Glutamatergic neuron (in vitro differentiated cells): Measurements from ENCODE around the gene GARIN5A. TPM values are rescaled to one million over a fixed set of nuclear protein-coding genes. Genes with fewer than 3 reads are reported as not detected.
A peak's percentile ranks its signal among the peaks of the same experiment; 100 is the strongest.

Experiments
- DNase-seq: peaks from one replicate; pipeline ENCODE4 v3.0.0; 2022
- H3K27ac Mint-ChIP-seq: one replicate; pipeline ENCODE4 v1.8.0; 2020; ENCODE audit warnings: mild to moderate bottlenecking, mixed read lengths, inconsistent platforms; ENCODE audit not compliant: unreplicated experiment
- H3K27me3 Mint-ChIP-seq: one replicate; pipeline ENCODE4 v1.8.0; 2020; ENCODE audit warnings: mild to moderate bottlenecking, moderate library complexity, mixed read lengths, inconsistent platforms; ENCODE audit not compliant: unreplicated experiment
- H3K36me3 Mint-ChIP-seq: one replicate; pipeline ENCODE4 v1.8.0; 2020; ENCODE audit warnings: mild to moderate bottlenecking, mixed read lengths, inconsistent platforms; ENCODE audit not compliant: unreplicated experiment
- H3K4me1 Mint-ChIP-seq: one replicate; pipeline ENCODE4 v1.8.0; 2020; ENCODE audit warnings: mild to moderate bottlenecking, low read depth, mixed read lengths, inconsistent platforms; ENCODE audit not compliant: unreplicated experiment
- H3K4me3 Mint-ChIP-seq: one replicate; pipeline ENCODE4 v1.8.0; 2020; ENCODE audit warnings: mild to moderate bottlenecking, mixed read lengths, inconsistent platforms; ENCODE audit not compliant: unreplicated experiment
- H3K9me3 Mint-ChIP-seq: one replicate; pipeline ENCODE4 v1.8.0; 2020; ENCODE audit warnings: mild to moderate bottlenecking, moderate library complexity, mixed read lengths, inconsistent platforms; ENCODE audit not compliant: unreplicated experiment
- long read RNA-seq: library from polyadenylated mRNA; unstranded; transcript quantifications from one replicate; pipeline ENCODE4 v2.0.0, GENCODE V29; 2020; ENCODE audit not compliant: unreplicated experiment
- total RNA-seq: library from RNA; stranded (reverse); fragmentation: NEBNext Ultra II Directional; extraction: Animal tissue kit (Norgen Biotek cat#: 25700); gene quantifications from one replicate; pipeline ENCODE4 v1.2.1, GENCODE V29; 2021; ENCODE audit not compliant: unreplicated experiment
- TF ChIP-seq, protein P1 (sequence below): fragments of 200-600 bp; sonication (generic); IDR thresholded peaks from one replicate; pipeline ENCODE4 v1.5.0; 2021; ENCODE audit not compliant: partially characterized antibody, unreplicated experiment

The GARIN5A gene
- 5.2 TPM for total RNA-seq
- long read RNA-seq, partial matches to known transcripts, result 0 of 5 reads
- long read RNA-seq, other reads (novel, unspliced or antisense), result 0 of 5 reads

DNA sequence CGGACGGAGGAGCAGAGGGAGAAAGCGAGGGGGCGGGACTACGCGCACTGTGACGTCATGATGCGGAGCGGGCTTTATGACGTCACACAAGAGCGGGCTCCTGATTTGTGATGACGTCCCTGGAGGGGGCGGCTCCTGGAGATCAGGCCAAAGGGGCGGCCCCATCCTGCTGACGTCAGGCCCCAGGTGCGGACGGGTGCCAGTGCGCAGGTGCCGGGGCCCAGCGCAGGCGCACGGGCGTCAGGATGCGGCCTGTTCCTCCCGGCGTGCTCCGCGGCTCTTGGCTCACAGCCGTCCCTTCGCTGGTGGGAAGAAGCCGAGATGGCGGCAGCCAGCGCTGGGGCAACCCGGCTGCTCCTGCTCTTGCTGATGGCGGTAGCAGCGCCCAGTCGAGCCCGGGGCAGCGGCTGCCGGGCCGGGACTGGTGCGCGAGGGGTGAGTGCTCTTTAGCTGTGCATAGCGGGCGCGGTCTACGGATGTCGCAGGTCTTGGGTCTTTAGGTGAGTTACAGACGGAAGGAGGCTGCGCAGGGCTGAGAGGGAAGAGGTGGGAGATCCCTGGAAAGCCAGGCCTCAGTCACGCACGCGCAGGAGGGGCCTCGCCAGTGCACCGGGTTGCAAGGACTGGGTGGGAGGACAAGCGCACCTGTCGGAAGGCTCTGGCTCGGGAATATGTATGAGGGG lies at the start of gene GARIN5A, which contains the start of gene EMC10:
Gene GARIN5A, minus strand, starts transcription at position 625 of the 683 bp plus-strand sequence. Its CDS starts 460 bp downstream, at position 165.
Gene EMC10, plus strand, starts transcription at position 284 of the 683 bp plus-strand sequence. Its CDS starts 38 bp downstream, at position 322.
- peak; percentile 97 for DNase-seq
- Mint-ChIP-seq H3K27ac (peak within 1 kb of the TSS; percentile 95), H3K27me3 (peaks cover 14% of the 10 kb centered on the region), H3K36me3 (peaks cover 8% of the 10 kb centered on the region), H3K4me3 (peak within 1 kb of the TSS; percentile 95), H3K9me3 (peaks cover 15% of the 10 kb centered on the region), H3K4me1 (peaks cover 3% of the 10 kb centered on the region)
- TF ChIP-seq, protein P1, sequence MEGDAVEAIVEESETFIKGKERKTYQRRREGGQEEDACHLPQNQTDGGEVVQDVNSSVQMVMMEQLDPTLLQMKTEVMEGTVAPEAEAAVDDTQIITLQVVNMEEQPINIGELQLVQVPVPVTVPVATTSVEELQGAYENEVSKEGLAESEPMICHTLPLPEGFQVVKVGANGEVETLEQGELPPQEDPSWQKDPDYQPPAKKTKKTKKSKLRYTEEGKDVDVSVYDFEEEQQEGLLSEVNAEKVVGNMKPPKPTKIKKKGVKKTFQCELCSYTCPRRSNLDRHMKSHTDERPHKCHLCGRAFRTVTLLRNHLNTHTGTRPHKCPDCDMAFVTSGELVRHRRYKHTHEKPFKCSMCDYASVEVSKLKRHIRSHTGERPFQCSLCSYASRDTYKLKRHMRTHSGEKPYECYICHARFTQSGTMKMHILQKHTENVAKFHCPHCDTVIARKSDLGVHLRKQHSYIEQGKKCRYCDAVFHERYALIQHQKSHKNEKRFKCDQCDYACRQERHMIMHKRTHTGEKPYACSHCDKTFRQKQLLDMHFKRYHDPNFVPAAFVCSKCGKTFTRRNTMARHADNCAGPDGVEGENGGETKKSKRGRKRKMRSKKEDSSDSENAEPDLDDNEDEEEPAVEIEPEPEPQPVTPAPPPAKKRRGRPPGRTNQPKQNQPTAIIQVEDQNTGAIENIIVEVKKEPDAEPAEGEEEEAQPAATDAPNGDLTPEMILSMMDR, result no peak

DNA sequence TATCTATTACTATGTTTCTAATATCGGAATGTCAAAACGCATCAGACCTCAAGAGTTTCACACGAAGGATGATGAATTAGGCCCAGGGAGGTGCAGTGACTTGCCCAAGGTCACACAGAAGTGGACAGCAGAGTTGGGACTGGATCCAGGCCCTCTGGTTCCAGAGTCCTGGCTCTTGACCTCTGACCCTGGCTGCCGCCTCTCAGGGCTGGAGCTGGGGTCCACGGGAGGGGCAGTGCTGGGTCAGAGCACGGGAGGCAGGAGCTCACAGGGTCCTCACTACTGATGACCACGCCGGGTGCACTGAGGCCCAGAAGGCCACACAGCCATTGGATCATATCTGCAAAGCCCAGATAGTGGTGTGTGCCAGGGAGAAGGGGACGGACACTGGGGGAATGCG lies 46.2 kb upstream of the GARIN5A start:
- Mint-ChIP-seq H3K27ac (no peak overlapping the region), H3K4me3 (no peak overlapping the region), H3K4me1 (no peaks in the 10 kb centered on the region), H3K27me3 (peaks cover 4% of the 10 kb centered on the region), H3K36me3 (no peaks in the 10 kb centered on the region), H3K9me3 (peaks cover 2% of the 10 kb centered on the region)
- TF ChIP-seq, protein P1, result no peak
- DNase-seq, result no peak

DNA sequence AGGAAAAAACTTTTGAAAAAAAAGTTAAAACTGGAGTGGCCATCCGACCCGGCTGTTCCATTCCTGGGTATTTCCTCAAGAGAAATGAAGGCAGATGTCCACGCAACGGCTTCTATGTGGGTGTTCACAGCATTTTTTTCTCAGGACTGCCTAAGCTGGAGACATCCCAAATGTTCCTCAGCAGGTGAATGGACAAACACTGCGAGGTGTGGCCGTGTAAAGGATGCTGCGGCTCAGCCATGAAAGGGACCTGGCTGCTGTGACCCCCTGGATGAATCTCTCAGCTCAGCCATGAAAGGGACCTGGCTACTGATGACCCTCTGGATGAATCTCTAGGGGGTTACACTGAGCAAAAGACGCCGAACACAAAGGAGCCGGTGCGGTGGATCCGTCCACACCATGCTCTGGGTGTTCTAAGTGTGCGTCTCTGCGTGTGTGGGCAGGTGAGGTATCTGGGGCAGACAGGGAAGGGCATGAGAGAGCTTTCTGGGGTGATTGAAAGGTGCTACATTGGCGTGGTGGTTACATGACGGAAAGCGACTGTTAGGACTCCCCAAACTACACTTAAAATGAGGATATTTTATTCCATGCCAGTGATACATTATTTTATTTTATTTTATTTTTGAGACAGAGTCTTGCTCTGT lies 44.3 kb upstream of the GARIN5A start:
- no peak for DNase-seq
- Mint-ChIP-seq H3K27me3 (peaks cover 4% of the 10 kb centered on the region), H3K36me3 (no peaks in the 10 kb centered on the region), H3K9me3 (peaks cover 2% of the 10 kb centered on the region), H3K4me1 (no peaks in the 10 kb centered on the region), H3K4me3 (no peak overlapping the region), H3K27ac (no peak overlapping the region)
- TF ChIP-seq, protein P1, result no peak

DNA sequence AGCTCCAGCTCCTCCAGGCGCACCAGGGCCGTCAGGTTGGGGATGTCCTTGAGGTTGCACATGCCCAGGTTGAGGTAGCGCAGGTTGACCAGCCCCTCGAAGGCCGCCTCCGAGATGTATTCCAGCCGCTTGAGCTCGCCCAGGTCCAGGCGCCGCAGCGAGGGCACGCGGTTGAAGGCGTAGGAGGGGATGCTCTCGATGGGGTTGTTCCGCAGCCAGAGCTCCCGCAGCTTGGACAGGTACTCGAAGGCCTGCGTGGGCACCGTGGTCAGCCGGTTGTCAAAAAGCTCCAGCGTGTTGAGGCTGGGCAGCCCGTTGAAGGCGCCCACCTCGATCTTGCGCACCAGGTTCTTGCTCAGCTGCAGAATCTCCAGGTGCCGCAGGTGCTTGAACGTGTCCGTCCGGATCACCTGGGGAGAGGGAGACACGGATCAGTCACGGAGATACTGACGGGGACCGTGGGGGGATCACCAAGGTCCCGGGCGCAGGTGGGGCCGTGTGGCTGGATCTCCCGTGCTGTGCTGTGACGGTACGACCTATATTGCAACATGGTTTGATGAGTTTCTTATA lies 42.4 kb upstream of the GARIN5A start:
- TF ChIP-seq, protein P1, result no peak
- Mint-ChIP-seq H3K27me3 (peaks cover 6% of the 10 kb centered on the region), H3K36me3 (no peaks in the 10 kb centered on the region), H3K4me3 (no peak overlapping the region), H3K4me1 (peaks cover 2% of the 10 kb centered on the region), H3K27ac (no peak overlapping the region), H3K9me3 (peaks cover 2% of the 10 kb centered on the region)
- DNase-seq, result no peak
